A549 treated with CORT108297 at 1 μM for 4 hours (cell line): ENCODE data around the gene PLPP1. TPM values are rescaled to one million over a fixed set of nuclear protein-coding genes. Genes with fewer than 3 reads are reported as not detected.

Experiments used
- total RNA-seq: library from RNA; stranded (reverse); fragments of 200-300 nt; extraction: Qiagen RNA extraction; gene quantifications from 5 replicates; pipeline ENCODE4 v1.2.3, GENCODE V29; 2022

The PLPP1 gene
- total RNA-seq = 30.0 to 41.2 TPM (median 36.8 TPM) in 5 replicates

DNA sequence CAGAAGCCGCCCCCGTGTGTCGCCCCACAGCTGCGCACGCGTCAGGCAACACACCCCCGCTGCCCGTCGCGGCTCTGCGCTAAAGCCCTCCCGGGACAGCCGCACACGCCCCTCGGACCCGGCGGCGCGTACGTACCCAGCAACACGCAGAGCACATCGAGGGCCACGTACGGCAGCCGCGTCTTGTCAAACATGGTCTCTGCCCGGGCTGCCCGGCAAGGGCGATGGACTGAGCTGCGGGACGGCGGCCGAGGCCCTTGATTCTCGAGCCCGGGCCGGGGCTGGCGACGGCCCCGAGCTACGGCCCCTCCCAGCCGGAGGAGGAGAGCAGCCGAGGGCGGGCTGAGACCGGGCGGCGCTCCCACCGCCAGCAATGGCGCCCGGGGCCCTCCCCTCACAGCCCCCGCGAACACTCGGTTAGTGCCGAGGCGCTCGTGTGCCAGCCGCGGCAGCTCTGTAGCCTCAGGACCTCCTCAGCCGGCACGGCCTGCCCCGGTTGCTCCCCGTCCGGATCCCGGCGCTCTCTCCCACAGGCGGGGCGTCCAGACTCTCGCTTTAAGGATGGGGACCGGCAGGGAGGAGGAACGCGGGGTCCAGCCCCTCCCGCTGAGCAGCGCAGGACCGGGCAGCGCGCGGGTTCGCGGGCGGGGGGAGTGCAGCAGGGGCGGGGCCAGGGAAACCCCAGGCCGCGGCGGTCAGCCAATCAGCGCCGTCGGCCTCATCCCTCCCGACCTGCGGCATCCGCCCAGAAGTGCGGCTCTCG lies at the start of gene PLPP1:
PLPP1 (minus strand) TSS at position 529 of the 763 bp plus-strand sequence; CDS start at position 194, 335 bp downstream.

Other genes with a start within 250 kb of the PLPP1 start
- 21.5 to 26.5 TPM (median 23.3 TPM) in 5 replicates for gene DHX29, start 227.3 kb downstream of the PLPP1 start, total RNA-seq
- gene MTREX, start 227.0 kb downstream of the PLPP1 start, total RNA-seq = 28.8 to 63.2 TPM (median 36.2 TPM) in 5 replicates
- gene SLC38A9, start 177.4 kb upstream of the PLPP1 start, total RNA-seq = 22.4 to 36.7 TPM (median 23.7 TPM) in 5 replicates
- gene DDX4, start 203.1 kb upstream of the PLPP1 start, total RNA-seq = not detected in 5 replicates